ENCODE data around the gene CCL17. TPM values are rescaled to one million over a fixed set of nuclear protein-coding genes. Genes with fewer than 3 reads are reported as not detected.

The CCL17 gene
- total RNA-seq, 1 experiment from 2014 or later, result not detected

GRCh38 chr16:57424583-57424982 is 20.0 kb downstream of the CCL17 start:
- 0 out of 2 replicates have a peak, but pooled peaks cover 3% of the 10 kb centered on the region for H3K4me1 ChIP-seq (replicated peaks; ENCODE audit: insufficient read depth)
- no peaks in the 10 kb centered on the region for H4K20me1 ChIP-seq (ENCODE audit: insufficient read depth)
- no peak overlapping the region for H3K4me2 ChIP-seq
- ChIA-PET POLR2A (ENCODE audit: unreplicated experiment) (no interaction called here), CTCF (interaction anchor here (0.8 kb wide), 1 partner anchor 61 kb away, joined by 3 read pairs; no protein-coding TSS in a partner anchor)
- H3K27ac ChIP-seq, result no peak overlapping the region
- intact Hi-C loops (cut with micrococcal nuclease; ENCODE audit: unreplicated experiment), result no loop called here
- TF ChIP-seq EZH2 (IDR thresholded peaks at IDR 0.05; ENCODE audit: low read depth), result no peak
- TF ChIP-seq, protein P1, sequence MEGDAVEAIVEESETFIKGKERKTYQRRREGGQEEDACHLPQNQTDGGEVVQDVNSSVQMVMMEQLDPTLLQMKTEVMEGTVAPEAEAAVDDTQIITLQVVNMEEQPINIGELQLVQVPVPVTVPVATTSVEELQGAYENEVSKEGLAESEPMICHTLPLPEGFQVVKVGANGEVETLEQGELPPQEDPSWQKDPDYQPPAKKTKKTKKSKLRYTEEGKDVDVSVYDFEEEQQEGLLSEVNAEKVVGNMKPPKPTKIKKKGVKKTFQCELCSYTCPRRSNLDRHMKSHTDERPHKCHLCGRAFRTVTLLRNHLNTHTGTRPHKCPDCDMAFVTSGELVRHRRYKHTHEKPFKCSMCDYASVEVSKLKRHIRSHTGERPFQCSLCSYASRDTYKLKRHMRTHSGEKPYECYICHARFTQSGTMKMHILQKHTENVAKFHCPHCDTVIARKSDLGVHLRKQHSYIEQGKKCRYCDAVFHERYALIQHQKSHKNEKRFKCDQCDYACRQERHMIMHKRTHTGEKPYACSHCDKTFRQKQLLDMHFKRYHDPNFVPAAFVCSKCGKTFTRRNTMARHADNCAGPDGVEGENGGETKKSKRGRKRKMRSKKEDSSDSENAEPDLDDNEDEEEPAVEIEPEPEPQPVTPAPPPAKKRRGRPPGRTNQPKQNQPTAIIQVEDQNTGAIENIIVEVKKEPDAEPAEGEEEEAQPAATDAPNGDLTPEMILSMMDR (conservative IDR thresholded peaks at IDR 0.05), result no peak
- H3K27me3 ChIP-seq (ENCODE audit: insufficient read depth, low read depth), result no peaks in the 10 kb centered on the region
- no peak overlapping the region for H2AFZ ChIP-seq
- no peak overlapping the region for H3K4me3 ChIP-seq
- peaks cover 10% of the 10 kb centered on the region; the same call in 1 of the 2 replicates for H3F3A ChIP-seq (ENCODE audit: insufficient read depth, low read depth)
- no TSS peak for BruUV-seq (replicated peaks)
- H3K9me2 ChIP-seq (ENCODE audit: insufficient read depth), result no peaks in the 10 kb centered on the region
- H3K9me3 ChIP-seq (ENCODE audit: insufficient read depth, low read depth), result no peaks in the 10 kb centered on the region
- 0 out of 2 replicates have a peak, but pooled peaks cover 6% of the 10 kb centered on the region for H3K36me3 ChIP-seq (ENCODE audit: low read depth)
- no peak for DNase-seq
- H3K79me2 ChIP-seq (ENCODE audit: low read depth), result no peaks in the 10 kb centered on the region

- no peaks in the 10 kb centered on the region for H3K9me3 ChIP-seq (ENCODE audit: insufficient read depth, low read depth)
- no peak overlapping the region for H3K4me3 ChIP-seq
- intact Hi-C loops (cut with micrococcal nuclease; ENCODE audit: unreplicated experiment), result no loop called here
- 0 out of 2 replicates have a peak, but pooled peaks cover 3% of the 10 kb centered on the region for H3K4me1 ChIP-seq (replicated peaks; ENCODE audit: insufficient read depth)
- H3F3A ChIP-seq (ENCODE audit: insufficient read depth, low read depth), result peaks cover 3% of the 10 kb centered on the region; the same call in 1 of the 2 replicates
- ChIA-PET CTCF (no interaction called here), POLR2A (ENCODE audit: unreplicated experiment) (interaction anchor here (0.6 kb wide), 2 partner anchors 72 to 131 kb away, joined by 4 to 12 read pairs; no protein-coding TSS in a partner anchor)
- H4K20me1 ChIP-seq (ENCODE audit: insufficient read depth), result no peaks in the 10 kb centered on the region
- H3K36me3 ChIP-seq (ENCODE audit: low read depth), result 0 out of 2 replicates have a peak, but pooled peaks cover 6% of the 10 kb centered on the region
- no TSS peak for BruUV-seq (replicated peaks)
- no peaks in the 10 kb centered on the region for H3K27me3 ChIP-seq (ENCODE audit: insufficient read depth, low read depth)
- H3K79me2 ChIP-seq (ENCODE audit: low read depth), result no peaks in the 10 kb centered on the region
- no peak overlapping the region for H3K4me2 ChIP-seq
- H3K27ac ChIP-seq, result no peak overlapping the region
- no peak overlapping the region for H2AFZ ChIP-seq
- H3K9me2 ChIP-seq (ENCODE audit: insufficient read depth), result no peaks in the 10 kb centered on the region
- DNase-seq, result no peak
- TF ChIP-seq EZH2 (IDR thresholded peaks at IDR 0.05; ENCODE audit: low read depth), result no peak
- TF ChIP-seq, protein P1 (conservative IDR thresholded peaks at IDR 0.05), result no peak
These were observed 21.8 kb downstream of the CCL17 start for GRCh38 chr16:57426356-57426755.

GRCh38 chr16:57427307-57427706 is 22.7 kb downstream of the CCL17 start:
- Histone ChIP-seq H3F3A (ENCODE audit: insufficient read depth, low read depth) (peaks cover 3% of the 10 kb centered on the region; the same call in 1 of the 2 replicates), H3K79me2 (ENCODE audit: low read depth) (no peaks in the 10 kb centered on the region), H3K4me3 (no peak overlapping the region), H3K36me3 (ENCODE audit: low read depth) (0 out of 2 replicates have a peak, but pooled peaks cover 6% of the 10 kb centered on the region), H3K27ac (no peak overlapping the region), H3K9me2 (ENCODE audit: insufficient read depth) (no peaks in the 10 kb centered on the region), H3K4me1 (replicated peaks; ENCODE audit: insufficient read depth) (no peaks in the 10 kb centered on the region), H2AFZ (no peak overlapping the region), H3K27me3 (ENCODE audit: insufficient read depth, low read depth) (no peaks in the 10 kb centered on the region), H4K20me1 (ENCODE audit: insufficient read depth) (no peaks in the 10 kb centered on the region), H3K4me2 (no peak overlapping the region), H3K9me3 (ENCODE audit: insufficient read depth, low read depth) (no peaks in the 10 kb centered on the region)
- intact Hi-C loops (cut with micrococcal nuclease; ENCODE audit: unreplicated experiment), result no loop called here
- POLR2A ChIA-PET (ENCODE audit: unreplicated experiment), result no interaction called here
- DNase-seq, result no peak
- BruUV-seq (replicated peaks), result no TSS peak
- TF ChIP-seq, protein P1 (conservative IDR thresholded peaks at IDR 0.05), result no peak
- TF ChIP-seq EZH2 (IDR thresholded peaks at IDR 0.05; ENCODE audit: low read depth), result no peak
- CTCF ChIA-PET, result no interaction called here

All from PC-9 (cell line).